Measurements from ENCODE around the gene NANOG.
"Not testable (repeated sequence)": the region's sequence is repeated elsewhere in the genome, so short reads cannot be mapped to it uniquely, and the experiment has no call there.

The NANOG gene

DNA sequence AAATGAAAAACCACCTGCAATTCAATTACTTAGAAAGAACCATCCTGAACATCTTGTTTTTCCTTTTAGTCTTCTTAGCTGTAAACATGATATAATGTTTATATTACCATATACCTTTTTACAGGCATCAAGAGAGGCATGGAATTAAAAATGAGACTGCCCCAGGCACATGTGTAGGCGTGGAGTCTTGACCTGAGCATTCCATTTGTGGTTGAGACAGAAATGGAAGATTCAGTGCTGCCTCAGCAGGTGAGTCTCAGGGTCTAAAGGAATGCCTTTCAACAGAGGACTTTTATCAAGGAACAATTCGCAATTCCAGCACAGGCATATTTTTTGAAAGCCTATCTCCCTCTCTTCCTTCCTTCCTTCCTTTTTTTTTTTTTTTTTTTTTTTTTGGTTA lies 32.2 kb upstream of the NANOG start:
- TF ChIP-seq, protein P1, sequence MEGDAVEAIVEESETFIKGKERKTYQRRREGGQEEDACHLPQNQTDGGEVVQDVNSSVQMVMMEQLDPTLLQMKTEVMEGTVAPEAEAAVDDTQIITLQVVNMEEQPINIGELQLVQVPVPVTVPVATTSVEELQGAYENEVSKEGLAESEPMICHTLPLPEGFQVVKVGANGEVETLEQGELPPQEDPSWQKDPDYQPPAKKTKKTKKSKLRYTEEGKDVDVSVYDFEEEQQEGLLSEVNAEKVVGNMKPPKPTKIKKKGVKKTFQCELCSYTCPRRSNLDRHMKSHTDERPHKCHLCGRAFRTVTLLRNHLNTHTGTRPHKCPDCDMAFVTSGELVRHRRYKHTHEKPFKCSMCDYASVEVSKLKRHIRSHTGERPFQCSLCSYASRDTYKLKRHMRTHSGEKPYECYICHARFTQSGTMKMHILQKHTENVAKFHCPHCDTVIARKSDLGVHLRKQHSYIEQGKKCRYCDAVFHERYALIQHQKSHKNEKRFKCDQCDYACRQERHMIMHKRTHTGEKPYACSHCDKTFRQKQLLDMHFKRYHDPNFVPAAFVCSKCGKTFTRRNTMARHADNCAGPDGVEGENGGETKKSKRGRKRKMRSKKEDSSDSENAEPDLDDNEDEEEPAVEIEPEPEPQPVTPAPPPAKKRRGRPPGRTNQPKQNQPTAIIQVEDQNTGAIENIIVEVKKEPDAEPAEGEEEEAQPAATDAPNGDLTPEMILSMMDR (conservative IDR thresholded peaks at IDR 0.05; ENCODE audit: low read depth, low read length) = no peak
- no peak overlapping the region for H3K4me3 ChIP-seq (ENCODE audit: low read depth, low read length)
- no peak for DNase-seq (ENCODE audit: low read depth)

DNA sequence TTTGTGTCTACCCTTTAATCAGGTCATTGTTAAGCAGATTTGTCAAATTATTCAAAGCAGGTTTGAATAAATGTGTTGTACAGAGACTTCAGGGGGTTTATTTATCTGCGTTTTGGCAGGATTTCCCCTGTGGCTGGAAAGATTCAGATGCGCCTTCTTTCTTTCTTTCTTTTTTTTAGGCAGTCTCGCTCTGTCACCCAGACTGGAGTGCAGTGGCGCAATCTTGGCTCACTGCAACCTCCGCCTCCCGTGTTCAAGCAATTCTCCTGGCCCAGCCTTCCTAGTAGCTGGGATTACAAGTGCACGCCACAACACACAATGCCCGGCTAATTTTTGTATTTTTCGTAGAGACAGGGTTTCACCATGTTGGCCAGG lies 30.4 kb upstream of the NANOG start:
- no peak for DNase-seq (ENCODE audit: low read depth)
- H3K4me3 ChIP-seq (ENCODE audit: low read depth, low read length) = no peak overlapping the region
- TF ChIP-seq, protein P1 (conservative IDR thresholded peaks at IDR 0.05; ENCODE audit: low read depth, low read length) = no peak

DNA sequence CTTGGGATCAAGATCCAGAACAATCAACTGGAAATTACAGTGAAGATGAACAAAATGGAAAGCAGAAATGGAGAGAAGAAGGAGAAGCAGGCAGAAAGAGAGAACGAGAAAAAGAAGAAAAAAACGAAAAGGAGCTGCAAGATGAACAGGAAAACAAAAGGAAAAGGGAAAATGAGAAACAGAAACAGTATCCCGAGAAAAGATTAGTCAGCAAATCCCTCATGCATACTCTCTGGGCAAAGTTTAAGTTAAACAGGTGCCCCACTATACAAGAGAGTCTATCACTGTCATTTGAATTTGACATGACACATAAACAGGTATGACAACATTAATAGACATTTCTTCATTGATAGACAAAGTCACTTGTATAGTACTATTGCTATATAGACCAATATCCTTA lies 19.2 kb upstream of the NANOG start:
- H3K4me3 ChIP-seq (ENCODE audit: low read depth, low read length) = no peak overlapping the region
- TF ChIP-seq, protein P1 (conservative IDR thresholded peaks at IDR 0.05; ENCODE audit: low read depth, low read length) = no peak
- DNase-seq (ENCODE audit: low read depth) = no peak

DNA sequence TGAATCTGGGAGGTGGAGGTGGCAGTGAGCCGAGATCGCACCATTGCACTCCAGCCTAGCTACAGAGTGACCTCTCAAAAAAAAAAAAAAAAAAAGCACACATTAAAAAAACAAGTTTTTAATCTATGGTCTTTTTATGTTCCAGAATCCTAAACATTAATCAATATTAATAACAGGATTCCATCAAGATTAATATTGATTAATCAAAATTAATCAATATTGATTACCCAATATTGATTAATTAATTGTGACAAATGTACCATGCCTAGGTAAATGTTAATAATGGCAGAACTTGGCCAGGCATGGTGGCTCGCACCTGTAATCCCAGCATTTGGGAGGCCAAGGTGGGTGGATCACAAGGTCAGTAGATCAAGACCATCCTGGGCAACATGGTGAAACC lies 7.9 kb upstream of the NANOG start:
- H3K4me3 ChIP-seq (ENCODE audit: low read depth, low read length) = no peak overlapping the region
- TF ChIP-seq, protein P1 (conservative IDR thresholded peaks at IDR 0.05; ENCODE audit: low read depth, low read length) = no peak
- DNase-seq (ENCODE audit: low read depth) = no peak

DNA sequence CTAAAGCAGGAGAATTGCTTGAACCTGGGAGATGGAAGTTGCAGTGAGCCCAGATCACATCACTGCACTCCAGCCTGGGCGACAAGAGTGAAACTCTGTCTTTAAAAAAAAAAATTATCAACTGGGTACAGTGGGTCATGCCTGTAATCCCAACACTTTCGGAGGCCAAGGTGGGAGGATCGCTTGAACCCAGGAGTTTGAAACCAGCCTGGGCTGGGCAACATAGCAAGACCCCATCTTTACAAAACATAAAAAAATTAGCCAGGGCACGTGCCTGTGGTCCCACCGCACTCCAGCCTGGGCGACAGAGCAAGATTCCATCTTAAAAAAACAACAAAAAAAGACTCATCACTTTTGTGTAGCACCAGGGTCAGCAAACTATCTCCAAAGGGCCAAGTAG lies 7.1 kb upstream of the NANOG start:
- no peak for DNase-seq (ENCODE audit: low read depth)
- TF ChIP-seq, protein P1 (conservative IDR thresholded peaks at IDR 0.05; ENCODE audit: low read depth, low read length) = no peak
- H3K4me3 ChIP-seq (ENCODE audit: low read depth, low read length) = no peak overlapping the region

DNA sequence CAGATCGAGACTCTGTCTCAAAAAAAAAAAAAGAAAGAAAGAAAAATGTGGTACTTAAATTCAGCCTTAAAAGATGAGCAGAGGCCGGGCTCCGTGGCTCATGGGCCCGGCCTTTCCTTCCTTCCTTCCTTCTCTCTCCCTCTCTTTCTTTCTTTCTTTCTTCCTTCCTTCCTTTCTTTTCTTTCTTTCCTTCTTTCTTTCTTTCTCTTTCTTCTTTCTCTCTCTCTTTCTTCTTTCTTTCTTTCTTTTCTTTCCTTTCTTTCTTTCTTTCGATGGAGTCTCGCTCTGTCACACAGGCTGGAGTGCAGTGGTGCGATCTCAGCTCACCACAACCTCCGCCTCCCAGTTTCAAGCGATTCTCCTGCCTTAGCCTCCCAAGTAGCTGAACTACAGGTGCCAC lies 5.8 kb upstream of the NANOG start:
- H3K4me3 ChIP-seq (ENCODE audit: low read depth, low read length); DNase-seq (ENCODE audit: low read depth): not testable (repeated sequence)

DNA sequence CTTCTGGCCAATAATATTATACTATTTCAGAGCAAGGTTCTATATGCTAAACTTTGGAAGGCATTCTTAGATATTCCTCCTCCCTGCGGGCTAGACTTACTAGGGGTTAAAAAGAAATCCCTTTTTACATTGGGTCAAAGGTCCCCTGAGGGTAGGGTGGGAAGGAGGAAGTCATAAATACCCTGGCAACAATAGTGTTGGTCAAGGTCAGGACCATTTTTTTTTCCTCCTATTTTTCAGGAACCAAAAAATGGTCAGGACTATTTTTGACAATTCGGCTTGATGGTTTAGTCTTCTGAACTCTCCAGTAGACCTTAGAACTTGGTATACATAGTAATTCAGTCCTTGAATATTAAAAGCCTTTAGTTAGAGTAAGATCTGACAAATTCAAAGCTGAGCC lies 4.5 kb upstream of the NANOG start:
- TF ChIP-seq, protein P1 (conservative IDR thresholded peaks at IDR 0.05; ENCODE audit: low read depth, low read length) = no peak
- no peak overlapping the region for H3K4me3 ChIP-seq (ENCODE audit: low read depth, low read length)
- DNase-seq (ENCODE audit: low read depth) = no peak
